C4-2B (cell line): ENCODE results near the gene YIF1A.

Experiments
- CTCF ChIP-seq: fragments of 450-650 bp; conservative IDR thresholded peaks from 2 replicates; pipeline ENCODE4 v1.5.1; 2017; ENCODE audit warnings: mild to moderate bottlenecking
- ZFX ChIP-seq: fragments of 450-650 bp; IDR thresholded peaks from 2 replicates; pipeline ENCODE4 v1.6.1; 2017

DNA sequence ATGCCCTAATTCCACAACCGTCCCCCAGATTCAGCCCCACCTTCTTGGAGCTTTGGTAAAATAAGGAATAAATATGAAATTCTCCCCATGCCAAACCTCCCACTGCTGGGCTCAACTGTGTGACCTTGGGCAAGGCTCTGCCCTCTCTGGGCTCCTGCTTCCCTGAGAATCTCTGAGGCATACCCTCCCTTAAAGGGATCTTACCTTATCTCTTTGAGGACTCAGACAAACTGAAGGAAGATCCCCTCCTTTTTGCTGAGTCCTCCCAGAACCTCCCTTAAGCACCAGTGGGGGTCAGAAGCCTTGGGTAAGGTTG, 25.2 kb upstream of the YIF1A start:
- TF ChIP-seq CTCF (no peak), ZFX (no peak)
